RPMI8226 (cell line): Measurements from ENCODE around the gene HDAC3.

ENCODE experiments used
- DNase-seq: peaks from one replicate; pipeline ENCODE4 v3.0.0-alpha.2; 2015

HDAC3 gene

DNA sequence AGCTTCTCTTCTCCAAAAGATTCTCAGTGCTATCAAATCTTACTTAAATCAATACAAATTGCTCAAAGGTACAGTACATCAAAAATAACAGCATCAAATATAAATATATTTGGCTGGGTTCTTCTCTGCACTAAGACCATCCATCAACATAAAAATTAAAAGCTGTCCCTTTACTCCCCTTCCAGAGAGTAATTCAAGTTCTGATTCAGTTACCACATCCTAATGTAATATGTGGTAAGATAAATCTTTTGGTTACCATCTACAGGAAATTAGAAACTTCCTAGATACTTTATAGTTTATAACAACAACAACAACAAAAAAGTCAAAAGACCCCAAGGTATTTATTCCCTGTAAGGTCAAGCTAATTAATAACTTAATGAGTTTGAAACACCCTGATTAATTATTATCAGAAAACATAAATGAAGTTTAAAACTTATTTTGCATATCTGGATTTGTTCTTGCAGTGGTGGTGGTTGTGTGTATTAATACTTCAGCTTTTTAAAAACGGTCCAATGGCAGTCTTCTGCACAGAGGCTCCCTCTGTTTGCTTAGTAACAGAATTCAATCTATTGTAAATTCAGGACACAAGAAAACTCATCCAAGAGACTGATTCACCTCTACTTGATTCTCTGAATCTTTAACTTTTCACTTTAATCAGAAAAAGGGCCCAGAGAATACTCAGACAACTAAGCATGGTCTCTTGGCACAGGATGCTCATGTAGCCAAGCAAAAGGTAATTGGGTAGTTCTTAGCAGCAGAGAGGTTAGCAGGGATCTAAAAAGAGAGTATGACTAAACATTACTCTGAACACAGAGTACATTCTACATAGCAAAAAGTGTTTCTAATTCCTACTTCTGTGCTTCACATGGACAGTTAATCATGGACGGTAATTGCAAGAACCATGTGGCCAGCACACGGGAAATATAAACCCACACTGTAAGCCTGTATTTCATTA is 38.0 kb downstream of the HDAC3 start:
- DNase-seq = no peak

DNA sequence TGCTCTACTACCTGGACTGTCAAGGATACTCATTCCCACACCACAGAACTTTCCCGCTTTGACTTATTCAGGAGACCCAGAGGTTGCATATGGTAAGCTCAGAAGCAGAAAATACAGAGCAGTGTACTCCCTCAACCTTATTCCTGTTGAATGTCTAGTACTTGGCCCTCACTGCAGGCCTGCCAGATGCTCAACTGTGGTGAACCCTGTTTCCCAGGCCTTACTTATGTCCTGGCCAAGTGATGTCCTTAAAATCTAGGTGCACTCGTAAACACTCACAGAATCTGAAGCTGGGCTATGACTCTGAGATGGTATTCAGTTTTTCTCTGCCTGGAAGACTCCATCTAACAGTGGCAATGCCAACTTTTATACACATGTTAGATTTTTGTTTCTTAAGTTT is 38.8 kb downstream of the HDAC3 start:
- no peak for DNase-seq

DNA sequence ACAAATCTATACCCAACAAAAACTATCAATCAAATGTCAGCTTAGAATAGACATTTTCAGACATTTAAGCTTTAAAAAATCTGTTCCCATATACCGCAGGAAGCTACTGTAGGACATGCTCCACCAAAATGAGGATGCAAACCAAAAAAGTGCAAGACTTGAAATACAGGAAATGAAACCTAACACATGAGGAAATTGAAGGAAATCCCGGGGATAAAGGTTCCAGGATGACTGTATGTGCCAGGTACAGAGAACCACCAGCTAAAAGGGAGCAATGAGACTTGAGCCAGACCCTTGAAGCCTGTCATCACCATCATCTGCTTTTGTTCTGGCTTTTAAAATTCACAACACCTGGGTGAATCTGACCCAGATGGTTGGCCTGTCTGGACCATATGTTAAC is 39.3 kb downstream of the HDAC3 start:
- DNase-seq = peak; percentile 11

DNA sequence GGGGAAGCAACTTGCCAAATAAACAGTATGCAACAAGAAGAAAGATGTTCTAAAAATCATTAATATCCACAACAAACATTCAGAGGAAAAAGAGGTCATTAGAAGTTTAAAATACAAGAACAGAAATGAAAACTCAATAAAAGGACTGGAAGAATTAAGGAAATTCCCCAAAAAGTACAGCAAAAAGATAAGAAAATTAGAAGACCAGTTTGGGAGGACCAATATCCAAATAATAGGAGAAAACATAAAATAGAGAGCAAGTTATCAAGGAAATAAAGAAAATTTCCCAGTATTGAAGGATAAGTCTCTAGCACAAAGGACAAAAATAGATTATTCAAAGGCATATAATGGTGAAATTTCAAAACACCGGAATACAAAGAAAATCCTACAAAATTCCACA is 39.8 kb downstream of the HDAC3 start:
- no peak for DNase-seq

DNA sequence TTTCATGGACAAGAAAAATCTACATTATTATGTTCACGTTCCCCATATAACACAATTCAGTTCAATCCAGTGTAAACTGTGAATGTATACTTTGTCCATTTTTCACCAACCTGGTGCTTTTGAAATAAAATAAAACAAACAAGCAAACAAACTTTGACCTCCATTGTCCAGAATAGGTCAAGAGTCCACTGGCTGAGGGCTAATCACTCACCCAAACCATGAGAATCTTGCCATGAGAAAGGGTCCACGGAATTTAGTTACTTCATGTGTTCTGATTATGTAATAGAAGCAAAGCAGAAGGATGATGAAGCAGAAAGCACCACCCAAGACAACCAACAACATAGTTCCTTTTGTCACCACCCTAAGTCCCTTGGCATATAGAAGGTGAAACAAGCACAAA is 46.5 kb downstream of the HDAC3 start:
- DNase-seq = no peak

DNA sequence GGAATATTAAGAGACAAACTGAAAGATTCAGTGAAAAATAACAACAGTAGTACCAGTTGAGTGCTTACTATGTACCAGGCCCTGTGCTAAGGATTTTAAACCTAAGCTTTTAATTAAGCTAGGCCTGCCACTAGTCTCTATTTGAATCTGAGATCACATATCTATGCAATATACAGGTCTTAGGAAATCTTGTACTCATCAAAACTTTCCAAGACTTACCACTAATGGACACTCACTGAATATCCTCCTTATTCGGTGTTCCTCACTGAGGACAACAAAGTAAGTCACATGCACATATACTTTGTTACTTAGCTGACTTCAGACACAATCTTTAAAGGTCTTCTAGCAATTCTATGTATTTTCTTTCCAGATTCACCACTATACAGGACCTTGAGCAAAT is 50.4 kb downstream of the HDAC3 start:
- no peak for DNase-seq

DNA sequence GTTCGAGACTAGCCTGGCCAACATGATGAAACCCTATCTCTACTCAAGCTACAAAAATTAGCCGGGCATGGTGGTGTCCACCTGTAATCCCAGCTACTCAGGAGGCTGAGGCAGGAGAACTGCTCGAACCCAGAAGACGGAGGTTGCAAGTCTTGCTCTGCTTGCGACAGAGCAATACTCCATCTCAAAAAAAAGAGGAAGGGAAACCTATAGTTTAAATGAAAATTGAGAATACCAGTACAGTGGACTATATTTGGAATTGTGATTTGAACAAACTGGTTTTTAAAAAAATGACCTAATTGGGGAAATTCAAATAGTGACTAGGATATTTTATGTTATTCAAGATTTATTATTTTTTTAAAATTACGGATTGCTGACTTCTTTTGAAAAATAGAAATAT is 51.1 kb downstream of the HDAC3 start:
- DNase-seq = no peak

DNA sequence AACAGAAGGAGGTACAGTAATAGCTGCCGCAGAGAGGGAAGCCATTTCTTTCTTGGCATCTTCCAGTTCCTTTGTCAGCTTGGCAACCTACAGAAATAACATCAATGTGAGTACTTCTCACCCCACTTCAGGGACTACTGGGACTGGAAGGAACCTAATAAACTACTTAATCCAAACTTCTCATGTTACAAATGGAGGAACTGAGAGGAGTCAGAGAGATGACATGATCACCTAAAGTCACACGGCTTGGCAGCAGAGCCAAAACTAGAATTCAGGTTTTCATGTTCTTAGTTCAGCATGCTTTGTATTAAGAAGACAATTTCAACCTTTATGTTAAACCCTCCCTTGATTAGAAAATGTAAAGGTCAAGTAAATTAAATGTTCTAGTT is 62.5 kb downstream of the HDAC3 start:
- DNase-seq = no peak

DNA sequence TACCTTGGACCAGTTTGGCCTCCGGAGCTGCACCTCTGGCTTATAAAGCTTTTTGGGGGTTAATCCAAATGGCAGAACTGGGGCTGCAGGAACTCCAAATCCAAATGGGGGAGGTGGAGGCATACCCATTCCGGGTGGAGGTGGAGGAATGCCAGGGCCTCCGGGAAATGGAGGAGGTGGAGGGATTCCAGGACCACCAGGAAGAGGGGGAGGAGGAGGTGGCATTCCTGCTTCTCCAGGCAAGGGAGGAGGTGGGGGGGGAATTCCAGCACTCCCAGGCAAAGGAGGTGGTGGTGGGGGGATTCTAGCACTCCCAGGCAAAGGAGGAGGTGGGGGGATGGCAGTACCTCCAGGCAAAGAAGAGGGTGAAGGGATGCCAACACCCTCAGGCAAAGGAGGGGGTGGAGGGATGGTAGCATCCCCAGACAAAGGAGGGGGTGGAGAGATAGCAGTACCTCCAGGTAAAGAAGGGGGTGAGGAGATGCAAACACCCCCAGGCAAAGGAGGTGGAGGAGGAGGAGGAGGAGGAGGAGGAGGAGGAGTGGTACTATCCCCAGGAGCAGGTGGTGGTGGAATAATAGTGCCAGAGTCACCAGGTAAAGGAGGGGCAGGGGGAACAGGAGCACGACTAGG is 63.0 kb downstream of the HDAC3 start:
- no peak for DNase-seq
